HG03442 (cell line): Measurements from ENCODE around the gene P3H3.

Experiments
- ATAC-seq: cut with Tn5 transposase; IDR thresholded peaks from one replicate; pipeline ENCODE4 v1.9.1; 2021; ENCODE audit warnings: mild to moderate bottlenecking, moderate library complexity; ENCODE audit not compliant: unreplicated experiment

P3H3 gene

GRCh38 chr12:6799147-6799546, 29.1 kb upstream of the P3H3 start:
- ATAC-seq, result no peak

DNA sequence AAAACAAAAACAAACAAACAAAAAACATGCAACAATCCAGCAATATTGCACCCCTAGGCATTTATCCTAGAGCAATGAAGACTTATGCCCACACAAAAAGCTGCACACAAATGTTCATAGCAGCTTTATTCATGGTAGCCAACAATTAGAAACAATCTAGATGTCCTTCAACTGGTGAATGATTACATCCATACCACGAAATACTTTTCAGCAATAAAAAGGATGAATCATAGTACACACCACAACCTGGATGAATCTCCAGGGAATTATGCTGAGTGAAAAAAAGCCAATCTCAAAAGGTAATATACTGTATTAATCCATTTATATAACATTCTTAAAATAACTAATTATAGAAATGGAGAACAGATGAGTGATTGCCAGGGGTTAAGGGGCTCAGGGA, 21.0 kb upstream of the P3H3 start:
- ATAC-seq, result no peak

- no peak for ATAC-seq
Measured at GRCh38 chr12:6809056-6809455, 19.2 kb upstream of the P3H3 start.

GRCh38 chr12:6810758-6811157, 17.4 kb upstream of the P3H3 start:
- no peak for ATAC-seq

DNA sequence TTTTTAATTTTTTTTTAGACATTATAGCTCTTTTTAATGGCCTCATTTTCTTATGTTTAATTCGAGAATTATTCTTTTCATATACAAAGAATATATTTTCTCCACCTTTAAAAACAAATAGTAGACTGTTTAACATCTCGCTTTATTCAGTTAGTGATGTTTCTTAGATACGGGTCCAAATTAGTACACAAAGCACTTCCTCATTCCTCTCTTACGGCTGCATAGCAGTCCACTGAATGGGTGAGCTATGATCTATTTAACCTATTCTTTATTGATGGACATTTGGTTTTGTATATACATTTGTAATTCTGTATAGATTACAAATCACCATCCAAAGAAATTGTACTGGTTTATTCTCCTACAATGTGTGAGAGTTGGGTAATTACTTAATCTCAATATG, 14.8 kb upstream of the P3H3 start:
- ATAC-seq, result no peak

DNA sequence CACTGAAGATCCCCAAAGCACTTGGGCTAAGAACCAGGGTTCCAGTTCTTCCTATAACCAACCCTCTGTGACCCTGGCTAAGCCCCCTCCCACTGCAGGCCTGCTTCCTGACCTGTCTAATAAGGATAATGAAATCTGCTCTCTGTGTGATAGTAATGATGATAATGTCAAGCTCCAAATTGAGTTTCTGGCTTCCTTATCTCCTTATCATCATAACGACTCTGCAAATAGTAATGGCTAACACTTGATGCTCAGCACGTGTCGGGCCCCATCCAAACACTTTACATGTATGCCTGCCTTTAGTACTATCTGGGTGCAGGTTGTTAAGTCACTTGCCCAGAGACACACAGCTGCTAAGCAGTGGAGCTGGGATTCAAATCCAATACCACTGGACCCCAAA, 11.6 kb upstream of the P3H3 start:
- ATAC-seq, result no peak

- ATAC-seq, result no peak
Measured at GRCh38 chr12:6817098-6817497, 11.1 kb upstream of the P3H3 start.

GRCh38 chr12:6817662-6818157, 10.5 kb upstream of the P3H3 start:
- no peak for ATAC-seq

GRCh38 chr12:6818222-6818621, 10.0 kb upstream of the P3H3 start:
- no peak for ATAC-seq

DNA sequence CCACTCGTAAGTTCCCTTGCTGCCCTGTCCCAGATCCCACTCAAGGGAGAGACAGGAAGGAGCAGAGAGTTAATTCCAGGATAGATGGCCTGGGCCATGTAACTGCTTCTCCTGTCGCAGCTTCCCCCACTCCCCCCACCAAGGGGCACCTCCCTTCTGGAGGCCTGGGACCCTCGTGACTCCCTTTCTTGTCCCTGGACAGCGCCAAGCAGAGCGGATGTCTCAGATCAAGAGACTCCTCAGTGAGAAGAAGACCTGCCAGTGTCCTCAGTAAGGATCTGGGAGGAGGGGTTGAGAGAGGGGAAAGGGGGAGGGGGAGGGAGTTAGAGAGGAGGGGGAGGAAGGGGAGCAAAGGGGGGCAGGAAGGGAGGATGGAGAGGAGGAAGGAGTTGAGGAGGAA, 9.6 kb upstream of the P3H3 start:
- no peak for ATAC-seq

DNA sequence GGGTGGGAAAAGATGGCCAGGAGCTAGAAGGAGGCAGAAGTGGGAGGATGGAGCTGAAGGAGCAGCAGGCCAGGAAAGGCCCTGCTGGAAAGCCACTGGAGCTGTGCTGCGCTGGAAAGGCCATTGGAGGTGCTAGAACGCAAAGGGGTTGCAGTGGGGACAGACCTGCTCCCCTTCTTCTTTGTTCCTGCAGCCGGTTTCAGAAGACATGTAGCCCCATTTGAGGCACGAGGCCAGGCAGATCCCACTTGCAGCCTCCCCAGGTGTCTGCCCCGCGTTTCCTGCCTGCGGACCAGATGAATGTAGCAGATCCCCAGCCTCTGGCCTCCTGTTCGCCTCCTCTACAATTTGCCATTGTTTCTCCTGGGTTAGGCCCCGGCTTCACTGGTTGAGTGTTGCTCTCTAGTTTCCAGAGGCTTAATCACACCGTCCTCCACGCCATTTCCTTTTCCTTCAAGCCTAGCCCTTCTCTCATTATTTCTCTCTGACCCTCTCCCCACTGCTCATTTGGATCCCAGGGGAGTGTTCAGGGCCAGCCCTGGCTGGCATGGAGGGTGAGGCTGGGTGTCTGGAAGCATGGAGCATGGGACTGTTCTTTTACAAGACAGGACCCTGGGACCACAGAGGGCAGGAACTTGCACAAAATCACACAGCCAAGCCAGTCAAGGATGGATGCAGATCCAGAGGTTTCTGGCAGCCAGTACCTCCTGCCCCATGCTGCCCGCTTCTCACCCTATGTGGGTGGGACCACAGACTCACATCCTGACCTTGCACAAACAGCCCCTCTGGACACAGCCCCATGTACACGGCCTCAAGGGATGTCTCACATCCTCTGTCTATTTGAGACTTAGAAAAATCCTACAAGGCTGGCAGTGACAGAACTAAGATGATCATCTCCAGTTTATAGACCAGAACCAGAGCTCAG, 8.8 kb upstream of the P3H3 start:
- no peak for ATAC-seq

GRCh38 chr12:6820166-6820565, 8.0 kb upstream of the P3H3 start:
- no peak for ATAC-seq

DNA sequence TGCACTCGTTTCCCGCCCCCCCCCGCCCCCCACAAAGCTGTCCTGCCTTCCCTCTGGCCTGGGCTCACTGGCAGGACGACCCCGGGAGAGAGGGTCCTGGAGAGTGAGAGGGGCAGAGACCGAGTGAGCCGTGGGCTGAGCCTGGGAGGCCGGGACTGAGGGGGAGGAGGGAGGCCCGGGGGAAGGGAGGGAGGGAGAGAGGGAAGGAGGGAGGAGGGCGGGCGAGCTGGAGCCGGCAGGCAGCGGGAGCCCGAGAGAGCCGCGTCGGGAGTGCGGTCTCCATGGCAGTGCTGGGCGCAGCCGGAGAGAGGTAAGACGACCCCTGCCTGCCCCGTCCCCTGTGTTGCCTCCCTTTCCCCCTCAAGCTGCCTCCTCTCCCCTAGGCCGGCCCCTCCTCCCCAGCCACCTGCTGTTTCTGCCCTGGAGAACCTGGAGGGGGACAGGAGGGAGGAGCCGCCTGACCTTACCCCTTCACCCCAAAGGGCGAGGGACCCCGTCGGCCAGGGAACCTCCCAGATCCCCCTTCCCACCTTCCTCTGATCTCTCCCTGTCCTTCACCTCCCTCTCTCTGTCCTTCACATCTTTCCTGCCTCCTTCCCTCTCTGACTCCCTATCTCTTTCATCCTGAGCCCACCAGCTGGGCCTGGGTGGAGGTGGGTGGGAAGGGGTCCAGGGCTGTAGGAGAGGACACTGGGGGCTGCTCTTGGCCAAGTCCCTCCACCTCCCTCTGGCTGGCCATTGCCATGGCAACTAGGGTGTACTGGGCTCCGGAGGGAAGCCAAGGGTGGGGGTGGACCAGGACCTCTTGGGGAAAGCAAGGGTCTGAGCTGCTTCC, 6.4 kb upstream of the P3H3 start, which contains the start of gene GPR162:
TSS of gene GPR162 (plus strand) at position 231 of the 835 bp plus-strand sequence. CDS start 2,078 bp downstream, outside the sequence.
- ATAC-seq, result no peak

DNA sequence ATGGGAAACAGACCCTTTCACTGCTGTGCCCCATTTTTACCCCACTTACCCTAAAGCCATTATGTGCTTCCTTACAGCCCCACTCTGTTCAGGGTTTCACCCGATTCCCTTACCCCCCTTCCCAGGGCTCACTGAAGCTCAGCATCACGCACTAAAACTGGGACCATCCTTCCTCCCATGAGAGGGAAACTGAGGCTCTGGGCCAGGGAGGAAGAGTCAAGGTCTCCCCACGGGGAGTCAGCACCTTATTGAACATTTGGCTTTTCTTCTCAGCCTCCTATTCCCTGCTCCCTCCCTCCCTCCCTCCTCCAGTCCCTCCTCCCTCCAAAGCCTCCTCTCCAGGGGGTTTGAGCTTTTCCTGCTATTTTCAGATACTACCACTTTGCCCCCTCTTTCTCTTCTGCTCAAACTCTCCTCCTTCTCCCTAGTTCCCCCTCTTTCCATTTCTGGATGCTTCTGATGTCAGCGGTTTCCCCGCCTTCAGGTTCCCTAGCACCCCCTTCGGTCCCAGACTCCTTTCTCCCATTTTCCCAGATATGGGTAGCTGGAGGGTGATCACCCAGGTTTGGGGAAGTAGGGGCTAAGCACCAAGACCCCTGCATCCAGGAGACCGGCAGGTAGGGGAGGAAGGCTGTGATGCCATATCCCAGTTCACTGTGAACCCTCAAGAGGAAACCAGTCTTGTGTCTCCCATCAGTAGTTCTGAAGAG, 5.6 kb upstream of the P3H3 start:
- no peak for ATAC-seq

DNA sequence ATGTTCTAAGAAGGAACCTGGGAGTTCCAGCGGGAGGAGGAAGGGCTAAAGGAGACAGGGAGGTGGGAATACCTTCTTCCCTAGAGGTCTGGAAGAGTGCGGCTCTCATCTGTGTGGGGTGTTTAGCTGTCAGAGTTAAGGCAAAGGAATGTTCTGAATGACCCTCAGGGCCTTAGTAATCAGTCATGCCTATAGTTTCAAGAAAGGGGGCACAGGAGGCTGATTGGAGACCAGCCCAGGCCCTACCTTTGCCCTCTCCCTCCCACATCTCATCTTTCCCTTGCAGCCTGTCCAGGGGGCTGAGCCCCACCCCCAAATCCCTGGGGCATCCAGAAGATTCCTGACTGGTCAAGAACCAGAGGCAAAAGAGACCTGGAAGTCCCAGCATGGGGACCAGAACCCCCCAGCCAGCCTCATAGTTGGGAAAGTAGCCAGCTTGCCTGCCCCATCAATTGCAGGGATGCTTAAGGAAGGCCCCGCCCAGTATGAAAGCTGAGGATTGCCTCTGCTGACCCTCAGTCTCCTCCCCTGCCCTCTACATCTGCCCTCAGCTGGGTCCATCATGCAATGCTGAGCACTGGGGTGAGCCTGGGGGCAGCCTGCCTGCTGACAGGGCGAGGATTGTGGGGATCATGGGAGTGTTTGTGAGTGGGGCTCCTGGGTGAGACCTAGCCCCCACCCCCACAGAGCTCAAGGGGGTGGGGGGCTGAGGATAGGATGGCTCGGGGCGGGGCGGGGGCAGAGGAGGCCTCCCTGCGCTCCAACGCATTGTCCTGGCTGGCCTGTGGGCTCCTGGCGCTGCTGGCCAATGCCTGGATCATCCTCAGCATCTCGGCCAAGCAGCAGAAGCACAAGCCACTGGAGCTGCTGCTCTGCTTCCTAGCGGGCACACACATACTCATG, 4.8 kb upstream of the P3H3 start:
- ATAC-seq, result no peak

GRCh38 chr12:6824085-6824775, 4.0 kb upstream of the P3H3 start:
- no peak for ATAC-seq

DNA sequence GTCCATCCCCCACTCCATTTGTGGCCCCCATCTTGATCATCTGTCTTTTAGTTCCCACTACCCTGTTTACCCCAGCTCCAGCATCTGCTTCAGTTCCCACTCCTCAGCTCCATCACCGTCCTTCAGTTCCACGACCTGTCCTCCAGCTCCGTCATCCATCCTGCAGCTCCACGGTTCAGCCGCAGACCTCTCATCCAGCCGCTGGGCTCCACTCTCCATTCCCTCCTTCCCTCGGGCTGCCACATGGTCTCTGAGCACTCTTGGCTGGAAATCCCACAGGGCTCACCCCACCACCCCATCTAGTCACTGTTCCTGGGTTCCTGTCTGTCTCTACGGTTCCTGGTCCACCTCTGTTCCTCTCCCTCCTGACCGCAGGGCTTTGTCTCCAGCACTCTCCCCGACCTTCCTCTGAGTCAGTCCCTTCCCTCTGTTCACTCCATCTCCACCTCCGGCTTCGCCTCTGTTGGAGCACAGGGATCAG, 3.3 kb upstream of the P3H3 start:
- ATAC-seq, result no peak

- ATAC-seq, result no peak
Measured at GRCh38 chr12:6825398-6826124, 2.6 kb upstream of the P3H3 start.
